NCI-H2029 treated with DMSO at 0.1 percent for 48 hours (cell line): ENCODE measurements around the gene ZNF275.
"Not testable (repeated sequence)": the region's sequence is repeated elsewhere in the genome, so short reads cannot be mapped to it uniquely, and the experiment has no call there.

Source experiments
- DNase-seq: peaks from one replicate; lab custom pipeline; 2025; lab: John Stamatoyannopoulos, UW

The ZNF275 gene

GRCh38 chrX:153319295-153320046, 14.5 kb upstream of the ZNF275 start:
- no peak for DNase-seq

DNA sequence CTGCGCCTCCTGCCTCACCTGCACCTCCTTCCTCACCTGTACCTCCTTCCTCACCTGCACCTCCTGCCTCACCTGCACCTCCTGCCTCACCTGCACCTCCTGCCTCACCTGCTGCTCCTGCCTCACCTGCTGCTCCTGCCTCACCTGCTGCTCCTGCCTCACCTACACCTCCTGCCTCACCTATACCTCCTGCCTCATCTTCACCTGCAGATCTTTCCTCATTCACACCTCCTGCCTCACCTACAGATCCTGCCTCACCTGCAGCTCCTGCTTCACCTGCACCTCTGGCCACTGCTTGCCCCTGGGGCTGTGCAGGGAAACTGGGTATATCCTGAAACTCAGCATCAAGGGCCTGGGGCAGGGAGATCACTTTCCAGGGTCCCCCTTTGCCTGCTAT, 13.9 kb upstream of the ZNF275 start:
- not testable (repeated sequence) for DNase-seq

DNA sequence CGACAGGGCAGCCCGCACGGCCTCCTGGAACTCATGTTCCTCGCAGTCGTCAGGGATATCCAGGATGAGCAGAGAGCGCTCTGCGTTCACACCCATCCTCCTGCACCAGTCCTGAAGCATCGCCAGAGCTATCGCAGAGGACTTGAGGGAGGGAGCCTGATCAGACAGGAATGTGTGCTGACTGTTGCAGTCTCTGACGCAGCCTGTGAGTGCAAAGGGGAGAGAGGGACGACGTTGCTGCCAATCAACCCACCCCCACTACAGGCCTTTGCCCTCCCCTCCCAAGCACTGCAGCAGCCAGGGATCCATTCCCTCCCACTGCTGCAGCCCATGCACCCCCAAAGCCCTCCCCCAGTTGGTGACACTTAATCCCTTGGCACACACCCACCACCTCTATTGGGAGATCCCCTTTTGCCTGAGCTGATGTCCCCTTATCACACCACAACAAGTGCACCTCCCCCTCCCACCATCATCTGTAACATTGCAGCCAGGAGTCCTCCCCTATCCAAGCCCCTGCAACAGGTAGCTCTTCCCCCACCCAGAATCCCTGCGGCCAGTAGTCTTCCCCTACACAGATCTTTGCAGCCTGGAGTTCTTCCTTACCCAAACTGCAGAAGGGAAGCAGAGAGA, 13.3 kb upstream of the ZNF275 start:
- no peak for DNase-seq

DNA sequence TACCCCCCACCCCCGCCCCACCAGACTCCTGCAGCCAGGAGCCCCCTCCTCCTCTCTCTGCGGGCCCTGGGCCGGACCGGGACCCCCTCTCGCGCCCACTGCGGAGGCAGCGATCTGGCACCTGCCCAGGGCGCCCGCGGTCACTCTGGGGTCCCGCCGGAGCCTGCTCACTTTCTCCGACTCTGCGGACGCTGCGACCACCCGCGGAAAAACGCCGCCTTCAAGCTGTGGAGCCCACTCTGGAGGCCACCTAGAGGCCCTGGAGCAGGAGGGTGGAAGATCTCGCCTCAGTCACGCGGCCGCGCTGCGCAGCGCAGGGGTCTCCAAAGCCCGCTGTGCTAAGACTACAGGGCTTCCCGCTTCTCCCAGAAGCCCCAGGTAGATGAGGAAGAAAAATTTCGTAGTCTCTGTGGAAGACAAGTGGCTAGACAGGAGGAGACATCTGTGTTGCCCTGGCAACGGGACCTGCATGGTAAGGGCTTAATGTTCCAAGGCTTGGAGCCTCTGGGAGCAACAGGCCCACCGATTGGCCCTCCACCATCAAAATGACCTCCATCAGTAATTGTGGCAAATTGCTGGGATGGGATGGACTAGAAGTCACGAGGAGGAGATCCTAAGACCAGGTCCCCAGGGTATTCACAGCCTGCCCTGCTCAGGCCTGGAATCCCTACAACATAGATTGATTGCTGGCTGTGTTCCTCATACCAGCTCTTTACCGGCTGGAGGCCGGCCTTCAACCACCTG, 12.4 kb upstream of the ZNF275 start, which contains the start of gene PNMA6F:
TSS of gene PNMA6F (minus strand) at position 387 of the 744 bp plus-strand sequence. CDS start 1,093 bp downstream, outside the sequence.
- no peak for DNase-seq

DNA sequence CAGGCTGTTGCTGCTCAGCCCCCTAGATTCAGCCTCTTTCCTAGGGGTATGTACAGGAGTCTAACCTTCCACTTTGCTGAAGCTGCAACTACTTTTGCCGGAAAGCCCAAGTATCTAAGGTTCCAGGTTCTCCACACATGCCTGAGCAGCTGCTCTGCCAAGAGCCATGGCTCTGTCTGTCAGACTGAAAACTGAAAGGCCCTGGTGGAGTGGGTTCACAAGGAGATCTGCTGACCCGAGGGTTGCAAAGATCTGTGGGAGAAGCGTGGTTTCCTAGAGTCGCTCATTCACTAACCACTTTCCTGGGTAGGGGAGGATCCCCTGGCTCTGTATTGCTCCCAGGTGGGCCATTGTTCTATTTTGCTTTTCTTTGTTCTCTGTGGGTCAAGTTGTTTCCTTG, 6.4 kb upstream of the ZNF275 start:
- DNase-seq = no peak

DNA sequence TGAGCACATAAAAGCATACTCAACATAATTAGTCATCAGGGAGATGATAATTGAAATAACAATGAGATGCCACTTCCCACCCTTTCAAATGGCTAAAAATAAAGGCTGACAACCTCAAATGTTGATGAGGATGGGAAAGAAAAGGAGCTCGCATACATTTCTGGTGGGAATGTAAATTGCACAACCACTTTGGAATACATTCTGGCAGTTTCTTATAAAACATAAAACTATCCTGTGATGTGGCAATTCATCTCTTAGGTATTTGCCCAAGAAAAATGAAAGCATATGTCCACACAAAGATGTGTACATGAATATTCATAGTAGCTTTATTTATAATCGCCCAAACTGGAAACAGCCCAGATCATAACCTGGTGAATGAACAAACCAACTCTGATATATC, 687 bp upstream of the ZNF275 start:
- DNase-seq = no peak

DNA sequence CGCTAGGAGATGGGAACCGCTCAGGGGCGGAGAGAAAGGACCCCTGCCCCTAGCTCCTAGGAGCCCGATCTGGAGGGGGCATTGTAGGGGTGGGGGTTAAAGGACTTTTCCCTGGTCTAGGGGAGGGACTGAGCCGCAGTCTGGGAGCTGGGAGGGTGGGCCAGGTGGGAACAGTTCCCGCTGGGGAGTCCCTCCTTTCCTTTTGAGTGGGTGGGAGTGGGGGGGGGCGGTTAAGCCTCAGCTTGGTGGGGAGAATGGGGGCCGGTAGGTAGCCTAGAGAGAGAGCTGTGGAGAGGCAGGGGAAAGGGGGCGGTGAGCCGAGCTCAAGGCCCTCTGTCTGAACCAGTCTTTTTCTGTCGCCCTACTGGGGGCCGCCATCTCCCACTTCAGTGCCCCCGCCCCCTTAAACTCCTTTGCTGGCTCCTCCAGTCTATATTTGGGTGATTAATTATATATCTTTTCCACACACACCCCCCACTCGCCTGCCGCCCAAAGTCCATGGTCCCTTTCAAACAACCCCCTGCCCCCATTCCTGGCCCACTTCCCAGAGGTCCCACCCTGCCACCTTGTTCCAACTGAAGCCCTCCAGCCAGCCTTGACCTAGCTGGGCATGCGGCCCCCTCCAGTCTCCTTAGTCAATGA, 822 bp downstream of the ZNF275 start:
- DNase-seq = no peak

DNA sequence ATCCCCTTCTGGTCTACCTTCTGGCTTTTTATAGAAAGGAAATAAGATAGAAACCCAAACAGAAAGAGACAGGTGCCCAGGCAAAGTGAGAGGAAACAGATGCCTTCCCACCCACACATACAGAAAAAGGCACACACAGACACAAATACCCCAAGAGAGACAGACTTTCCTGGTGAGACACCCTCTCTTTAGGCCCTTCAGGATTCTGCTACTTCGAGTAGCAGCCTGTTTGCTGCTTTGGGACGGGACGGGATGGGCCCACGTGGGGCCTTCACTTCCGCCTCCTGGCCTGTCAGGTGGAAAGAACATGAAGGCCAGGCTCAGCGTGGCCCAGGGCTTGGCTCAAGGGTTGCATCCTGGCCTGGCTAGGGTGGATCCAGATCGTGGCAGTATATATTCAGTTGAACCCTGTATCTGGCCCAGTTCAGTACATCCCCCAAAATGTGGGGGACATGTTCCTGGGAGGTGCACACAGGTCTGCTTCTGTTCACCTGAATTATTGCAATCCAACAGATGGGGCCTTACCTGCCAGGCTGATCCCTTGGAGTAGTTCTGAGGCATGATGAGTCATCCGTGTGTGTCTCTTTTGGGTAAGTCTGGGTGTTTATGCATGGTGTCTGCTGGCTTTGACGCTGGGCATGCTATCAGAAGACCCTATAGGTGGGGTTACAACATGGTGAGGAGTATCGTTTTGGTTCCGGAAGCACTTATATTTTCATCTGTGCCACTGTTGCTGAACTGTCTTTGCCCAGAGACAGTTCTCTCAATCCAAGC, 2.4 kb downstream of the ZNF275 start:
- no peak for DNase-seq

DNA sequence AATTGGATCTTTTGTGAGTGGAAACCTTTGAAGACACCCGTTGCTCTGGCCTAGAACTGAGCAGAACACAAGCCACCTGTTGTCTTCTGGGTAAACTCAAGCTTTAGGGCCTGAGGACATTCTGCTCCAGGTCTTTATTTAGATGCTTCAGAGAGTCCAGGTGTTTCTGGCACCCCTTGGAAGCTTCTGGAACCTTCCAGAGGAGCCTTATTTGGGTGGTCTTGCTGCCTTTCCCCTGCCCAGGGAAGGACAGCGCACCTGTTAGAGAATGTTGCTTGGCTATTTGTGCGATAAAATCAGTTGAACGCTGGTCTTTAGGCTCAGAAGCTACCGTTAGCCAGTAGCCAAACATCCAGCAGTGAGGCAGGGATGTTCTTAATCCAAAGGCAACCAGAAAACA, 3.0 kb downstream of the ZNF275 start:
- no peak for DNase-seq

GRCh38 chrX:153338836-153339235, 4.9 kb downstream of the ZNF275 start:
- DNase-seq = no peak

- no peak for DNase-seq
Measured at GRCh38 chrX:153339662-153340061, 5.7 kb downstream of the ZNF275 start.

DNA sequence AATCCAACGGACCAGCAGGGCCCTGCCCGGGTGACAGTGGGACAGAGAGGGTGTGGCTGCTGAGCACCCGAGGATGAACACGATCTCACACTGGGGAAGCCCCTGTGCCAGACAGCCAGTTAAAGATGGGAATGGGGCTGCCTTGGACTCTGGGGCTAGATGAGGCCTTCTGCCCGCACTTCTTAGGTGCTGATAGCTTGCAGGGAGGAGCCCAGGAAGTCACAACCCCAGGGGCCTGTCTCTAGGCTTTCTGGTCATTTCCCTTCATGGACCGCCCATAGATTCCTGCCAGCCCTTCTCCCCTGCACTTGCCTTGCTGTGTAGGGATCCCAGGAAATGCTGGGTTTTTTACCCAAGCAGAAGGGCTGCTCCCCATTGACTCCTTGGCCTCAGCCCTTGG, 6.2 kb downstream of the ZNF275 start:
- DNase-seq = no peak

DNA sequence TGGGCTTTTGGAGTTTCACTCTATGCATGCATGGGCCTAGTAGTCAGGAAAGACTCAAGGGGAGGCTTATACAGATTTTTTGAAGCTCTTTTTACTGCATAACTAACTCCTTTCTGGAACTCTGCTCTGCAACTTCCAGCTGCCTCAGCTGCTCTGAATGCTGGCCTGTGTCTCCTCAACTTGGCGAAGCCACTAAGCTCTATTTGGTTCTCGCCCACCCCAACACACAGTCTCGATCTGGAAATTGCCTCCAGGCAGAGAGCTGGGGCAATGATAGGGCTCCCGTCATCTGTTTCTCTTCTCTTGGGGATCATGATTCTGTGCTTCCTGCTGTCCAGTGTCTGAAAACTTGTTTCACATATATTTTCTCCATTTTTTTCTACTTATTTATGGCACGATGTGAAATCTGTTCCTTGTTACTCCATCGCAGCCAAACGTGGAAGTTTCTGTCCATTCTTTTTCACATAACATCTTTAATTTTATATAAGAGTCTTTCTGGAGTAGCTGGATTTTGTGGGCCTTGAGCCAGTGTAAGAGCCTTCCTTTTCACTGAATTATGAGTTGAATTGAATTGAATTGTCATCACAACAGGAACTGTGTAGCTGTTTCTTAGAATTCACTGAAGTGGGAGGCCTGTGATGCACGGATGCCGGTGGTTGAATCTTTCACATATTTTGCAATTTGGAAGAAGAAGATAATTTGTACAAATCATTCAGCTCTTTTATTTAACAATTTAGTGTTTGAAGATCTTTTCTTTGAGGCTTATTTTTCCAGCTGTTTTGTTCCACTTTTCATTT, 9.0 kb downstream of the ZNF275 start:
- DNase-seq = no peak

GRCh38 chrX:153343674-153344073, 9.7 kb downstream of the ZNF275 start:
- no peak for DNase-seq

DNA sequence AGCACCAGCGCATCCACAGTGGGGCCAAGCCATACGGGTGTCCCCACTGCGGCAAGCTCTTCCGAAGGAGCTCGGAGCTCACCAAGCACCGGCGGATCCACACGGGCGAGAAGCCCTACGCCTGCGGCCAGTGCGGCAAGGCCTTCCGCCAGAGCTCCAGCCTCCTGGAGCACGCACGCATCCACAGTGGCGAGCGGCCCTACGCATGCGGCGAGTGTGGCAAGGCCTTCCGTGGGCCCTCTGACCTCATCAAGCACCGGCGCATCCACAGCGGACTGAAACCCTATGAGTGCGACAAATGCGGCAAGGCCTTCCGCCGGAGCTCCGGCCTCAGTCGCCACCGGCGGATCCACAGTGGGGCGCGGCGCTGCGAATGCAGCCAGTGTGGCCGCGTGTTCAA, 13.6 kb downstream of the ZNF275 start:
- no peak for DNase-seq

- no peak for DNase-seq
Measured at GRCh38 chrX:153348421-153348820, 14.5 kb downstream of the ZNF275 start.

GRCh38 chrX:153349952-153350351, 16.0 kb downstream of the ZNF275 start:
- DNase-seq = no peak

GRCh38 chrX:153351981-153352380, 18.0 kb downstream of the ZNF275 start:
- DNase-seq = peak; percentile 68

DNA sequence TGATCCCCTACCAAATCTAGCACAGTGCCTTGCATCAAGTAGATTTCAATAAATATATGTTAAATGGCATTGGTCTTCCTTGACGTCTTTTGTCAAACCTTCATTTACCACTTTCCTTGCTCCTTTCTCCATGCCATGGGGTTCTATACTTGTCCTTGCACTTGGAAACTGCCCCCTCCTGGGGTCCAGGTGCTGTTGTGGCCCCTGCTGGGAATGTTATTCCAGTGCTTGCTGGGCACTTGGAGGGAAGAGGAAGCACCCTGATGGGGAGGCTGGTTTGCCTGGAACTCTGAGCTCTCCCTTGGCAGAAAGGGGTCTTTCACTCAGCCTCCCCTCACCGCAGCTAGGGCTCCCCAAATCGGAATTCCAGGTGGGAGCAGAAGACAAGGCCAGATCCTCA, 18.9 kb downstream of the ZNF275 start:
- DNase-seq = no peak

GRCh38 chrX:153353416-153353815, 19.5 kb downstream of the ZNF275 start:
- no peak for DNase-seq

GRCh38 chrX:153357877-153358276, 23.9 kb downstream of the ZNF275 start:
- no peak for DNase-seq
